IgD-negative memory B cell (primary cell): ENCODE data around the gene CPT1A. TPM values are rescaled to one million over a fixed set of nuclear protein-coding genes. Genes with fewer than 3 reads are reported as not detected.

Experiments used
- H3K27ac Mint-ChIP-seq, 3 donors: one replicate each; pipeline ENCODE4 v1.8.0; 2020 to 2022; ENCODE audit warnings: mild to moderate bottlenecking in 3 of 3, mixed read lengths in 3 of 3, moderate library complexity in 1 of 3
- H3K27me3 Mint-ChIP-seq: one replicate; pipeline ENCODE4 v1.8.0; 2021; ENCODE audit warnings: mixed read lengths
- H3K36me3 Mint-ChIP-seq: one replicate; pipeline ENCODE4 v1.8.0; 2020; ENCODE audit warnings: mild to moderate bottlenecking, mixed read lengths
- H3K4me1 Mint-ChIP-seq, 3 donors: one replicate each; pipeline ENCODE4 v1.8.0; 2020 to 2022; ENCODE audit warnings: mixed read lengths in 3 of 3, mild to moderate bottlenecking in 1 of 3
- H3K4me3 Mint-ChIP-seq, 4 donors: one replicate each; pipeline ENCODE4 v1.8.0; 2020 to 2022; ENCODE audit warnings: mild to moderate bottlenecking in 4 of 4, mixed read lengths in 4 of 4, moderate library complexity in 3 of 4
- H3K9me3 Mint-ChIP-seq, 3 donors: one replicate each; pipeline ENCODE4 v1.8.0; 2020 to 2021; ENCODE audit warnings: mixed read lengths in 3 of 3, mild to moderate bottlenecking in 1 of 3
- polyA plus RNA-seq: library from polyadenylated mRNA; unstranded; fragments of 300-500 nt; fragmentation: Illumina TruSeq; gene quantifications from one replicate; pipeline ENCODE4 v1.2.3, GENCODE V29; 2021

Gene CPT1A
- polyA plus RNA-seq, 1 donor from 2014 or later: 5.8 TPM

DNA sequence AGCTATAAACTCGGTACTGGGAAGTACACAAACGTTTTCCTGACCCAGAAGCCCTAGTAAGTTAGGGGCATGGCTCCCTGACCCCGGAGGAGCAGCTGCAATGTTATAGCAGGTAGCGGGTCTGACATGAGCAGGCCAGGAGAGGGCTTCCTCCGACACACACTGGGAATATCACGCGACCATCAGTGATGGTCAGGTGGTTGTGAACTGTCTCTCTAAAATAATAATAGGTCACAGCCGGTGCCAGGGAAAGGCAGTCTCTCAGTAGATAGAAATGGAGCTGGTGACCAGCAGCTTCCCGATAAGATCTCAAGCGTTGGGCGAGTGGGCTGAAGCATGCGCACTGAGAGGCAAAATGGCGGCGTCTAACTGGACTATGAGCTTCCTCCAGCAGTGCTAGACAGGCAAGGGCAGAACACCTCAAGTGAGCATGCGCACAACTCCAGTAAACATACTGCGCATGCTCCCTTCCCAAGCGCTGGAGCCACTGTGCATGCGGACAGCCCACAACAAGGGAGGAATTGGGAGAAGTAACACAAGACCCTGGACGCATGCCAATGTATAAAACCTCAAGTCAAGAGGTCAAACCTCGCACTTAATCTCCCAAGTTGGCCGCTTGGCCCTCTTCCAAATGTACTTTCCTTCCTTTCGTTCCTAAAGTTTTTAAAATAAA is 68.1 kb downstream of the CPT1A start:
- no peaks in the 10 kb centered on the region for H3K4me1 Mint-ChIP-seq
- no peak overlapping the region for H3K27ac Mint-ChIP-seq
- peaks cover 15% of the 10 kb centered on the region for H3K36me3 Mint-ChIP-seq
- no peaks in the 10 kb centered on the region for H3K9me3 Mint-ChIP-seq
- no peak overlapping the region for H3K4me3 Mint-ChIP-seq
- H3K27me3 Mint-ChIP-seq: no peaks in the 10 kb centered on the region

GRCh38 chr11:68772936-68773335 is 68.8 kb downstream of the CPT1A start:
- Mint-ChIP-seq H3K4me1 (no peaks in the 10 kb centered on the region), H3K27me3 (no peaks in the 10 kb centered on the region), H3K27ac (no peak overlapping the region), H3K9me3 (no peaks in the 10 kb centered on the region), H3K36me3 (peaks cover 15% of the 10 kb centered on the region), H3K4me3 (no peak overlapping the region)

DNA sequence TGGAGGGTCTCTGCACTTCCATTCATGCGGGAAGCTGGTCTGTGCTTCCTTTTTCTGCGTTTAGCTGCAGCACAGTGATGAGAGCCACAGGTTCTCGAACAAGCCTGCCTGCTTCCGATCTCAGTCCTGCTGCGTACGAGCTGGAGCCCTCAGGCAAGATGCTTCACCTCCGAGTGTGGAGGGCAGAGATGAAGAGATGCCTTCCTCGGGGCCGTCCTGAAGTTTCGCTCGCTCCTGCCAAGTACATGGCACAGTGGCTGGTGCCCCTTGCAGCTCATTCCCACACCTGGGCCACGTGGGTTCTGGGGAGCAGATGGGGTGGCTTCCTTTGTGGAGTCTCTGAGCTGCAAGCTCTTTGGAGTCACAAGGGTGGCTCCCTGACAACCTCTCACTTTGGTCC is 70.9 kb downstream of the CPT1A start:
- no peaks in the 10 kb centered on the region for H3K27me3 Mint-ChIP-seq
- no peaks in the 10 kb centered on the region for H3K4me1 Mint-ChIP-seq
- no peak overlapping the region for H3K4me3 Mint-ChIP-seq

GRCh38 chr11:68767672-68768071 is 74.0 kb downstream of the CPT1A start:
- Mint-ChIP-seq H3K27ac (no peak overlapping the region), H3K9me3 (no peaks in the 10 kb centered on the region), H3K4me1 (peaks cover 0 to 3% (median 1%) of the 10 kb centered on the region in 3 donors), H3K27me3 (no peaks in the 10 kb centered on the region), H3K4me3 (no peak overlapping the region), H3K36me3 (peaks cover 12% of the 10 kb centered on the region)

More for the DNA sequence above, 70.9 kb downstream of the CPT1A start:
- H3K9me3 Mint-ChIP-seq: no peaks in the 10 kb centered on the region
- H3K36me3 Mint-ChIP-seq: peaks cover 17% of the 10 kb centered on the region
- no peak overlapping the region for H3K27ac Mint-ChIP-seq

- no peaks in the 10 kb centered on the region for H3K27me3 Mint-ChIP-seq
- no peak overlapping the region for H3K4me3 Mint-ChIP-seq
- H3K27ac Mint-ChIP-seq: no peak overlapping the region
- H3K36me3 Mint-ChIP-seq: peaks cover 12% of the 10 kb centered on the region
- H3K9me3 Mint-ChIP-seq: no peaks in the 10 kb centered on the region
- H3K4me1 Mint-ChIP-seq: peaks cover 0 to 5% (median 1%) of the 10 kb centered on the region in 3 donors
These were observed 74.9 kb downstream of the CPT1A start for GRCh38 chr11:68766786-68767185.

GRCh38 chr11:68764746-68765145 is 77.0 kb downstream of the CPT1A start:
- no peaks in the 10 kb centered on the region for H3K9me3 Mint-ChIP-seq
- H3K36me3 Mint-ChIP-seq: peaks cover 10% of the 10 kb centered on the region
- H3K4me1 Mint-ChIP-seq: peaks cover 0 to 5% (median 1%) of the 10 kb centered on the region in 3 donors
- H3K27me3 Mint-ChIP-seq: no peaks in the 10 kb centered on the region
- H3K4me3 Mint-ChIP-seq: no peak overlapping the region
- H3K27ac Mint-ChIP-seq: no peak overlapping the region

GRCh38 chr11:68763926-68764657 is 77.6 kb downstream of the CPT1A start:
- peaks cover 0 to 5% (median 1%) of the 10 kb centered on the region in 3 donors for H3K4me1 Mint-ChIP-seq
- peaks cover 10% of the 10 kb centered on the region for H3K36me3 Mint-ChIP-seq
- no peaks in the 10 kb centered on the region for H3K27me3 Mint-ChIP-seq
- no peaks in the 10 kb centered on the region for H3K9me3 Mint-ChIP-seq
- no peak overlapping the region for H3K27ac Mint-ChIP-seq
- H3K4me3 Mint-ChIP-seq: peak overlapping the region in 1 of 4 donors; percentile 39

DNA sequence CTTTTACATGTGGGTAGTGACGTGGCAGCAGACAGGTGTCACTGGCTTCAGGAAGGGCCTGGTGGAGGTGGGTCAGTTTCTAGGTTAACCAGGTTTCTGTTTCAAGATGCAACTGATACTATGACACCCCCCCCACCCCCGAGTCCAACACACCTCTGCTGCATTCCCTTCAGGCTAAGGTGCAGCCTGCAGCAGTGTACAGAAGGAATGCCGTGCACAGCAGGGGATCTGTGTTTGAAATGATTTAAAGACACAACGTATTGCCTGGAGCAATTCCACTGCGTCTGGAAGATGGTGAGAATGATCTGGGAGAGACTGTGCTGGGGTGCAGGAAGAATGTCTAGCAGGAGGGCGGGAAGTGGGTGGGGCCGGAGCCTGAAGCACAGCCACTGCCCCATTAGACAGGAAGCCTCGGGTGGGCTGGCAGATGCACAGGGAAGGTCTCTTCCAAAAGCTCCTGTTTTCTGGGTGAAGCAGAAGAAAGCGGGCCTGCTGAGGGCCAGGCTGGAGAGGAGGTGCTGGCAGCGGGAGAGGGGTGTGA is 78.5 kb downstream of the CPT1A start:
- Mint-ChIP-seq H3K9me3 (no peaks in the 10 kb centered on the region), H3K4me1 (peaks cover 0 to 5% (median 1%) of the 10 kb centered on the region in 3 donors), H3K4me3 (peak overlapping the region in 2 of 4 donors; percentile 61 to 84), H3K27ac (peak overlapping the region in 1 of 3 donors; percentile 39), H3K27me3 (no peaks in the 10 kb centered on the region), H3K36me3 (peaks cover 9% of the 10 kb centered on the region)

DNA sequence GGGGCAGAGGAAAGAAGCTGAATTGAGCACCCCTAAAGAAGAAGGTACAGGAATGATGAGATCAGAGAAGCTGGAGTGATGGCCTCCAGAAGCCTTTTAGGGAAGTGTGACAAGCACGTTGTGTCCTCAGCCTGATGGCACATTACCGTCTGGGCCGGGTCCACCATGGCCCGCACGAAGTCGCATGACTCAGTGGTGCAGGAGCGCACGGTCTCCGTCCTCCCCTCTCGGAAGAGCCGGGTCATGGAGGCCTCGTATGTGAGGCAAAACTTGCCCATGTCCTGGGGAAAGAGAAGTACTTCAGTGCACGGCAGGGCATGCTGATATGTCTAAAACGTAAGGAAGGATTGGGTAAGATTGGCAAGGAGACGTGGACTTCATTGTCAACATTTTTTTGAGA is 79.2 kb downstream of the CPT1A start:
- Mint-ChIP-seq H3K9me3 (no peaks in the 10 kb centered on the region), H3K36me3 (peaks cover 10% of the 10 kb centered on the region), H3K27me3 (no peaks in the 10 kb centered on the region), H3K4me3 (no peak overlapping the region), H3K4me1 (peaks cover 0 to 5% (median 1%) of the 10 kb centered on the region in 3 donors), H3K27ac (no peak overlapping the region)

DNA sequence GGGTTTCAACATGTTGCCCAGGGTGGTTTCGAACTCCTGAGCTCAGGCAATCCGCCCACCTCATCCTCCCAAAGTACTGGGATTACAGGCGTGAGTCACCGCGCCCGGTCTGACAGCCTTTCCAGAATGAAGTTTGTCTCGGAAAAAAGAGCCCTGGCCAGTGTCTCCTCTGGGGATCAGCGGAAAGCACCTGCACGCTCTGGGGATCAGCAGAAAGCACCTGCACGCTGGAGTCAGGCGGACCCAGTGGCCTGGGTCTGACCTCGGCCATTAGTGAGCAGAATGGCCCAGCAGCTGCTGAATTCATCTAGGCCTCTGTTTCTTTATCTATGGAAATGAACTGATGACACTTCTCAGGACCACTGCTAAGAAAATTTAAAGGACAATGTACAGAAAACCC is 79.9 kb downstream of the CPT1A start:
- Mint-ChIP-seq H3K4me1 (peaks cover 0 to 5% (median 1%) of the 10 kb centered on the region in 3 donors), H3K36me3 (peaks cover 10% of the 10 kb centered on the region), H3K4me3 (no peak overlapping the region), H3K27ac (no peak overlapping the region), H3K27me3 (no peaks in the 10 kb centered on the region), H3K9me3 (no peaks in the 10 kb centered on the region)

DNA sequence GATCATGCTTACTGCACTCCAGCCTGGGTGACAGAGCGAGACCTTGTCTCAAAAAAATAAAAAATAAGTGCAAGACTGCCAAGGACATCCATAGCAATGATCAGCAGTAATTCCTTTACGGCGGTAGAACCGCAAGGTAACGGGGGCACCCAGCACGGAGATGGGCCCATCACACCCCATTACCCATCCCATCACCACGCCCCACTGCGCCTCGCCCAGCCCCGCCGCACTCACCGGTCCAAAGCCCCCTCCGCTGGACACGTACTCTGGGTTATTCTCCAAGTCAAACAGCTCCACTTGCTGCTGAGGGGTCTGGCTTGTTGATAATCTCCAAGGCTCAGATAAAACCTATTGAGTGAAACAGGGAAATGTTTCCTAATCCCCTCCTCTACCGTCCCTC is 81.7 kb downstream of the CPT1A start:
- no peak overlapping the region for H3K27ac Mint-ChIP-seq

DNA sequence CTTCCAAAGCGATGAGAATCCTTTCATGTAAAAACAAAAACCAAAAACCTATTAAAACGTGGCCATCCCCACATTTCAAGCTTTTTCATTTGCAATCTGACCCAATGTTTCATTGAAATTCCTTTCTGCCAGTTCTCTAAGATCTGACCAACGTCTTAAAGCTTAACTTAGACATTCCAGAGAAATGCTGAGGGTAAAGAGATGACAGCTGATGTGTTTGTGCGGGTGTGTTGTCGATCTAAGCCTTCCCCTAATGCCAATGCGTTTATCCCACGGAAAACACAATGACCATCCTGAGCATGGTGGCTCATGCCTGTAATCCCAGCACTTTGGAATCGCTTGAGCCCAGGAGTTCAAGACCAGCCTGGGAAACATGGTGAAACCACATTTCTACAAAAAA is 84.0 kb downstream of the CPT1A start:
- Mint-ChIP-seq H3K27ac (no peak overlapping the region), H3K27me3 (no peaks in the 10 kb centered on the region), H3K4me3 (no peak overlapping the region), H3K36me3 (peaks cover 7% of the 10 kb centered on the region), H3K4me1 (peaks cover 0 to 2% (median 0%) of the 10 kb centered on the region in 3 donors), H3K9me3 (no peaks in the 10 kb centered on the region)

More for the DNA sequence above, 81.7 kb downstream of the CPT1A start:
- H3K4me3 Mint-ChIP-seq: no peak overlapping the region
- no peaks in the 10 kb centered on the region for H3K27me3 Mint-ChIP-seq
- peaks cover 0 to 3% (median 0%) of the 10 kb centered on the region in 3 donors for H3K4me1 Mint-ChIP-seq
- H3K9me3 Mint-ChIP-seq: no peaks in the 10 kb centered on the region
- H3K36me3 Mint-ChIP-seq: peaks cover 7% of the 10 kb centered on the region

- H3K27me3 Mint-ChIP-seq: no peaks in the 10 kb centered on the region
- H3K4me1 Mint-ChIP-seq: peaks cover 0 to 5% (median 2%) of the 10 kb centered on the region in 3 donors
- no peak overlapping the region for H3K4me3 Mint-ChIP-seq
- H3K27ac Mint-ChIP-seq: no peak overlapping the region
- H3K36me3 Mint-ChIP-seq: peaks cover 6% of the 10 kb centered on the region
- no peaks in the 10 kb centered on the region for H3K9me3 Mint-ChIP-seq
These were observed 85.4 kb downstream of the CPT1A start for GRCh38 chr11:68756171-68756766.

GRCh38 chr11:68753300-68753699 is 88.4 kb downstream of the CPT1A start:
- Mint-ChIP-seq H3K36me3 (peaks cover 3% of the 10 kb centered on the region), H3K4me3 (peak overlapping the region in 2 of 4 donors; percentile 42 to 68), H3K27ac (no peak overlapping the region)

GRCh38 chr11:68751331-68751856 is 90.3 kb downstream of the CPT1A start, which contains the start of gene TESMIN:
Gene TESMIN (minus strand): TSS chr11:68751520. CDS start chr11:68750660, 860 bp downstream.
- no peaks in the 10 kb centered on the region for H3K27me3 Mint-ChIP-seq

More at GRCh38 chr11:68753300-68753699, 88.4 kb downstream of the CPT1A start:
- H3K27me3 Mint-ChIP-seq: no peaks in the 10 kb centered on the region
- no peaks in the 10 kb centered on the region for H3K9me3 Mint-ChIP-seq
- peaks cover 2 to 9% (median 5%) of the 10 kb centered on the region in 3 donors for H3K4me1 Mint-ChIP-seq

More at GRCh38 chr11:68751331-68751856, 90.3 kb downstream of the CPT1A start, which contains the start of gene TESMIN:
- peak within 1 kb of the TSS in 1 of 3 donors; percentile 80 for H3K27ac Mint-ChIP-seq
- H3K4me1 Mint-ChIP-seq: peaks cover 2 to 9% (median 5%) of the 10 kb centered on the region in 3 donors
- no peaks in the 10 kb centered on the region for H3K36me3 Mint-ChIP-seq
- peak within 1 kb of the TSS; percentile 68 to 91 (median 83) for H3K4me3 Mint-ChIP-seq
- H3K9me3 Mint-ChIP-seq: no peaks in the 10 kb centered on the region
